Mesendoderm (in vitro differentiated cells): ENCODE results near the gene PAWR.

Experiments
- DNase-seq: peaks from one replicate; pipeline ENCODE4 v3.0.0; 2013
- H2AK5ac ChIP-seq: 2 replicates; pipeline ENCODE4 v1.6.1; 2013; ENCODE audit warnings: low read length, inconsistent platforms
- H2BK120ac ChIP-seq: 2 replicates; pipeline ENCODE4 v1.6.1; 2013; ENCODE audit warnings: low read depth, mild to moderate bottlenecking, low read length, moderate library complexity, mixed read lengths
- H2BK15ac ChIP-seq: replicated peaks from 2 replicates; pipeline ENCODE4 v1.6.1; 2013; ENCODE audit warnings: low read depth, mild to moderate bottlenecking, moderate library complexity
- H2BK5ac ChIP-seq: 2 replicates; pipeline ENCODE4 v1.6.1; 2013; ENCODE audit warnings: low read length, inconsistent platforms
- H3K18ac ChIP-seq: 2 replicates; pipeline ENCODE4 v1.6.1; 2013; ENCODE audit warnings: mild to moderate bottlenecking, low read length, mixed read lengths
- H3K23ac ChIP-seq: one replicate; pipeline ENCODE4 v1.6.1; 2013; ENCODE audit warnings: low read length
- H3K27ac ChIP-seq: 2 replicates; pipeline ENCODE4 v1.5.1; 2013; ENCODE audit warnings: low read depth, mild to moderate bottlenecking, inconsistent platforms, low read length, moderate library complexity
- H3K27me3 ChIP-seq: 2 replicates; pipeline ENCODE4 v1.6.1; 2013; ENCODE audit warnings: low read length, control low read depth, mild to moderate bottlenecking, inconsistent platforms; ENCODE audit not compliant: insufficient read depth, poor library complexity
- H3K36me3 ChIP-seq: 2 replicates; pipeline ENCODE4 v1.6.1; 2013; ENCODE audit warnings: low read length, inconsistent platforms; ENCODE audit not compliant: control insufficient read depth, insufficient read depth
- H3K4ac ChIP-seq: one replicate; pipeline ENCODE4 v1.6.1; 2013; ENCODE audit warnings: low read depth, mild to moderate bottlenecking, low read length, moderate library complexity
- H3K4me1 ChIP-seq: 2 replicates; pipeline ENCODE4 v1.6.1; 2013; ENCODE audit warnings: low read depth, low read length, inconsistent platforms; ENCODE audit not compliant: control insufficient read depth
- H3K4me2 ChIP-seq: 2 replicates; pipeline ENCODE4 v1.6.1; 2013; ENCODE audit warnings: low read length
- H3K4me3 ChIP-seq: 2 replicates; pipeline ENCODE4 v1.5.1; 2013; ENCODE audit warnings: mild to moderate bottlenecking, low read length
- H3K56ac ChIP-seq: one replicate; pipeline ENCODE4 v1.6.1; 2013; ENCODE audit warnings: low read length
- H3K79me1 ChIP-seq: 2 replicates; pipeline ENCODE4 v1.6.1; 2013; ENCODE audit warnings: low read length, inconsistent platforms
- H3K79me2 ChIP-seq: 2 replicates; pipeline ENCODE4 v1.6.1; 2013; ENCODE audit warnings: mild to moderate bottlenecking, low read length; ENCODE audit not compliant: control insufficient read depth, insufficient read depth
- H3K9ac ChIP-seq: 2 replicates; pipeline ENCODE4 v1.6.1; 2013; ENCODE audit warnings: low read length, inconsistent platforms
- H4K5ac ChIP-seq: one replicate; pipeline ENCODE4 v1.6.1; 2013; ENCODE audit warnings: low read length
- H4K8ac ChIP-seq: one replicate; pipeline ENCODE4 v1.6.1; 2013; ENCODE audit warnings: low read depth, mild to moderate bottlenecking, control low read depth, low read length, moderate library complexity
- WGBS: extraction: QIAGEN DNeasy Blood & Tissue Kit; methylation state at CpG from one replicate; pipeline ENCODE4 v1.1.7; 2013; ENCODE audit warnings: low lambda C conversion rate, missing lambda C conversion rate; ENCODE audit not compliant: insufficient coverage; ENCODE audit errors: extremely low coverage; 5-methylcytosine and 5-hydroxymethylcytosine counted together

The PAWR gene

GRCh38 chr12:79644274-79645234, 46.2 kb downstream of the PAWR start:
- no CpG with 5 or more reads among the region's 4 CpGs for WGBS
- no peak overlapping the region for H3K4me3 ChIP-seq
- H3K27me3 ChIP-seq = no peaks in the 10 kb centered on the region
- H2BK120ac ChIP-seq = no peak overlapping the region
- H4K5ac ChIP-seq = no peak overlapping the region
- H3K18ac ChIP-seq = no peak overlapping the region
- no peaks in the 10 kb centered on the region for H3K4me1 ChIP-seq
- H3K9ac ChIP-seq = no peak overlapping the region
- no peak overlapping the region for H3K4ac ChIP-seq
- no peaks in the 10 kb centered on the region for H3K36me3 ChIP-seq
- peaks cover 45% of the 10 kb centered on the region for H3K79me2 ChIP-seq
- H2BK5ac ChIP-seq = no peak overlapping the region
- no peak for DNase-seq
- H2AK5ac ChIP-seq = no peak overlapping the region
- no peak overlapping the region for H3K56ac ChIP-seq
- H3K23ac ChIP-seq = no peak overlapping the region
- no peak overlapping the region for H3K27ac ChIP-seq
- H3K4me2 ChIP-seq = no peak overlapping the region
- no peak overlapping the region for H2BK15ac ChIP-seq
- H3K79me1 ChIP-seq = peaks cover 2% of the 10 kb centered on the region
- no peak overlapping the region for H4K8ac ChIP-seq

- Histone ChIP-seq H3K27ac (no peak overlapping the region), H2BK15ac (no peak overlapping the region), H3K18ac (no peak overlapping the region), H3K36me3 (no peaks in the 10 kb centered on the region), H2AK5ac (no peak overlapping the region), H3K23ac (no peak overlapping the region), H2BK120ac (no peak overlapping the region), H3K9ac (no peak overlapping the region), H3K27me3 (no peaks in the 10 kb centered on the region), H3K56ac (no peak overlapping the region), H3K4me2 (no peak overlapping the region), H3K4me1 (no peaks in the 10 kb centered on the region), H4K5ac (no peak overlapping the region), H4K8ac (no peak overlapping the region), H3K79me1 (peaks cover 2% of the 10 kb centered on the region), H3K79me2 (peaks cover 44% of the 10 kb centered on the region), H2BK5ac (no peak overlapping the region), H3K4me3 (no peak overlapping the region), H3K4ac (no peak overlapping the region)
- no CpG with 5 or more reads among the region's 2 CpGs for WGBS
- DNase-seq = no peak
These were observed 46.9 kb downstream of the PAWR start for GRCh38 chr12:79643821-79644220.

DNA sequence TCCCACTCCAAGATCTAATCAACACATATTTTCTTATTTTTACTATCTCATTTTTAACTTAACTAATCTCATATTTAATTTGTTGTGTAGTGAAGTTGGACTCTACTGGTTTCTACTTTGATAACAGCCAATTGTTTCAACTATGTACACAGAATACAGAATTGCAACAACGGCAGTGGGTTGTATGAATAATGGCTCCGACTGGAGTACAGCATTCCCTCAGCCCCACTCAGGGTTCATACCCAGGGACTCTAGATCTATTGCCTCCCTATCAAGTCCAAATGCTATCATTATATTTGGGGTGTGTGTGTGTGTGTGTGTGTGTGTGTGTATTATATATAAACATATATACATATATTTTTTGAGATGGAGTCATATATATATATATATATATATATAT, 52.3 kb downstream of the PAWR start:
- no peak overlapping the region for H2AK5ac ChIP-seq
- H3K4ac ChIP-seq = no peak overlapping the region
- H3K27ac ChIP-seq = no peak overlapping the region
- H4K5ac ChIP-seq = no peak overlapping the region
- H3K4me2 ChIP-seq = no peak overlapping the region
- H3K27me3 ChIP-seq = no peaks in the 10 kb centered on the region
- H3K18ac ChIP-seq = no peak overlapping the region
- no peak overlapping the region for H2BK5ac ChIP-seq
- H3K79me2 ChIP-seq = peaks cover 34% of the 10 kb centered on the region
- no peak overlapping the region for H3K4me3 ChIP-seq
- peaks cover 8% of the 10 kb centered on the region for H3K4me1 ChIP-seq
- no peak for DNase-seq
- no peaks in the 10 kb centered on the region for H3K36me3 ChIP-seq
- no peak overlapping the region for H3K9ac ChIP-seq
- no peak overlapping the region for H2BK120ac ChIP-seq
- no peak overlapping the region for H2BK15ac ChIP-seq
- no peak overlapping the region for H3K23ac ChIP-seq
- H3K56ac ChIP-seq = no peak overlapping the region
- H4K8ac ChIP-seq = no peak overlapping the region
- H3K79me1 ChIP-seq = no peaks in the 10 kb centered on the region
- WGBS = no CpG with 5 or more reads among the region's 2 CpGs

- H3K4me2 ChIP-seq = no peak overlapping the region
- no peak for DNase-seq
These were observed 53.7 kb downstream of the PAWR start for GRCh38 chr12:79637093-79637492.

GRCh38 chr12:79635676-79636075, 55.1 kb downstream of the PAWR start:
- Histone ChIP-seq H2BK5ac (no peak overlapping the region), H3K27ac (no peak overlapping the region), H3K56ac (no peak overlapping the region), H3K4me2 (no peak overlapping the region), H3K79me1 (peaks cover 2% of the 10 kb centered on the region), H3K36me3 (no peaks in the 10 kb centered on the region), H3K4me3 (no peak overlapping the region), H3K79me2 (peaks cover 42% of the 10 kb centered on the region), H3K4me1 (peaks cover 8% of the 10 kb centered on the region), H4K8ac (no peak overlapping the region), H2BK15ac (no peak overlapping the region), H3K27me3 (no peaks in the 10 kb centered on the region), H4K5ac (no peak overlapping the region), H3K18ac (no peak overlapping the region), H2BK120ac (no peak overlapping the region), H3K4ac (no peak overlapping the region), H3K23ac (no peak overlapping the region), H2AK5ac (no peak overlapping the region), H3K9ac (no peak overlapping the region)
- DNase-seq = no peak

More at GRCh38 chr12:79637093-79637492, 53.7 kb downstream of the PAWR start:
- no peak overlapping the region for H3K56ac ChIP-seq
- H3K4me3 ChIP-seq = no peak overlapping the region
- H2BK15ac ChIP-seq = no peak overlapping the region
- no peaks in the 10 kb centered on the region for H3K27me3 ChIP-seq
- no peak overlapping the region for H4K8ac ChIP-seq
- H3K36me3 ChIP-seq = no peaks in the 10 kb centered on the region
- no peak overlapping the region for H3K18ac ChIP-seq
- H2BK5ac ChIP-seq = no peak overlapping the region
- H3K4me1 ChIP-seq = peaks cover 8% of the 10 kb centered on the region
- no CpG with 5 or more reads among the region's 2 CpGs for WGBS
- H3K4ac ChIP-seq = no peak overlapping the region
- no peak overlapping the region for H3K9ac ChIP-seq
- no peak overlapping the region for H3K23ac ChIP-seq
- H2AK5ac ChIP-seq = no peak overlapping the region
- no peak overlapping the region for H4K5ac ChIP-seq
- H3K27ac ChIP-seq = no peak overlapping the region
- H3K79me1 ChIP-seq = peaks cover 2% of the 10 kb centered on the region
- no peak overlapping the region for H2BK120ac ChIP-seq
- peaks cover 40% of the 10 kb centered on the region for H3K79me2 ChIP-seq
